NT2/D1 (cell line): ENCODE results near the gene WDR81.

Experiments
- SUZ12 ChIP-seq: IDR thresholded peaks from 2 replicates; pipeline ENCODE4 v1.6.1; 2011; ENCODE audit not compliant: insufficient read length, insufficient read depth; ENCODE audit errors: extremely low read depth
- YY1 ChIP-seq: IDR thresholded peaks from 2 replicates; pipeline ENCODE4 v1.6.1; 2011; ENCODE audit not compliant: insufficient read length, insufficient read depth
- ZNF274 ChIP-seq: IDR thresholded peaks from 2 replicates; pipeline ENCODE4 v1.6.1; 2011; ENCODE audit warnings: mild to moderate bottlenecking, low read depth, low read length

DNA sequence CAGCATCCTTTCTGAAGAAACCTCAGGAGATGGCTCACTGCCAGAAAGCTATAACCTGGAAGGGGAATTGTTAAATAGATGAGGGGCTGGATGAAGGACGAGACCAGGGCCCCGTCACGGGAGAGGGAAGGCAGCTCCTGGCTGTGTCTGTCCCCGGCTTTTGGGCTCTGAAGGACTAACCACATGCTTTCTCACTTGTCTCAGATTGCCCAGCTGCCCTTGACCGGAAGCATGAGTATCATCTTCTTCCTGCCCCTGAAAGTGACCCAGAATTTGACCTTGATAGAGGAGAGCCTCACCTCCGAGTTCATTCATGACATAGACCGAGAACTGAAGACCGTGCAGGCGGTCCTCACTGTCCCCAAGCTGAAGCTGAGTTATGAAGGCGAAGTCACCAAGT is 51.8 kb downstream of the WDR81 start:
- TF ChIP-seq SUZ12 = no peak
- no peak for TF ChIP-seq YY1
- TF ChIP-seq ZNF274 = no peak
